HCT116 (cell line): ENCODE results near the gene SLC4A5. TPM values are rescaled to one million over a fixed set of nuclear protein-coding genes. Genes with fewer than 3 reads are reported as not detected.

ENCODE experiments used
- ATAC-seq: fragments of 200-7000 bp; cut with Tn5 transposase; 2 replicates; pipeline ENCODE4 v1.9.1; 2020; ENCODE audit warnings: mild to moderate bottlenecking, moderate library complexity
- BruUV-seq: library from RNA; stranded (reverse); fragments of 400-500 nt; replicated peaks from 2 replicates; lab custom pipeline; 2021; lab: Mats Ljungman, UMichigan
- CTCF ChIA-PET: fragments of 300-600 bp; sonication (Branson Sonifier 250); formaldehyde crosslinking; loops from one replicate; lab custom pipeline; 2021; ENCODE audit warnings: antibody characterized with exemption; lab: Charles Lee
- POLR2A ChIA-PET: fragments of 300-600, 350-600 bp; sonication (Branson Sonifier 250); formaldehyde crosslinking; loops from one replicate; lab custom pipeline; 2021; ENCODE audit warnings: antibody characterized with exemption; lab: Charles Lee
- RAD21 ChIA-PET, 2 experiments: fragments of 300-600 bp; sonication (Branson Sonifier 250); formaldehyde crosslinking; loops; one replicate each; lab custom pipeline; 2023; ENCODE audit warnings: low total read pairs in 2 of 2; ENCODE audit not compliant: uncharacterized antibody in 2 of 2, unreplicated experiment in 2 of 2, low non-redundant PET in 1 of 2; lab: Charles Lee
- DNase-seq: peaks from one replicate; pipeline ENCODE4 v3.0.0-alpha.2; 2010; ENCODE audit warnings: low read depth, low spot score
- H2AFZ ChIP-seq: fragments of 200-600 bp; shearing (Covaris generic), sonication (generic); 2 replicates; pipeline ENCODE4 v1.6.1; 2017; ENCODE audit warnings: low read depth, mixed run types, mixed read lengths, antibody characterized with exemption, low read length; ENCODE audit not compliant: poor library complexity, severe bottlenecking
- H3K27ac ChIP-seq: 2 replicates; pipeline ENCODE4 v1.5.1; 2012; ENCODE audit warnings: low read depth, low read length
- H3K27me3 ChIP-seq: fragments of 200-600 bp; sonication (generic); 2 replicates; pipeline ENCODE4 v1.6.1; 2016; ENCODE audit warnings: mixed run types, low read length, mixed read lengths; ENCODE audit not compliant: insufficient read depth
- H3K36me3 ChIP-seq, 2 experiments: fragments of 200-500 bp in 1 of 2; fragments of 200-600 bp in 1 of 2; sonication (Bioruptor generic) in 1 of 2; sonication (generic) in 1 of 2; 2 replicates each; pipeline versions ENCODE4 v1.5.1 to v1.6.1; 2014 to 2016; ENCODE audit warnings: low read length in 2 of 2, inconsistent platforms in 1 of 2, mixed read lengths in 1 of 2, mixed run types in 1 of 2; ENCODE audit not compliant: insufficient read depth in 2 of 2, control insufficient read depth in 1 of 2
- H3K4me1 ChIP-seq, 2 experiments: fragments of 200-600 bp in 1 of 2; sonication (generic) in 1 of 2; 2 replicates each; pipeline versions ENCODE4 v1.5.1 to v1.6.1; 2012 to 2017; ENCODE audit warnings: low read length in 2 of 2, inconsistent platforms in 1 of 2, mild to moderate bottlenecking in 1 of 2, mixed read lengths in 1 of 2, mixed run types in 1 of 2, moderate library complexity in 1 of 2; ENCODE audit not compliant: insufficient read depth in 2 of 2, control insufficient read depth in 1 of 2
- H3K4me2 ChIP-seq: fragments of 200-600 bp; sonication (generic); 2 replicates; pipeline ENCODE4 v1.6.1; 2017; ENCODE audit warnings: mixed run types, low read length, mixed read lengths
- H3K4me3 ChIP-seq, 2 experiments: fragments of 200-600 bp in 1 of 2; sonication (generic) in 1 of 2; replicated peaks in 1 of 2; 2 replicates each; pipeline ENCODE4 v1.5.1; 2011 to 2016; ENCODE audit warnings: low read length in 2 of 2, control low read depth in 1 of 2, low read depth in 1 of 2, mild to moderate bottlenecking in 1 of 2, mixed read lengths in 1 of 2, mixed run types in 1 of 2
- H3K79me2 ChIP-seq: fragments of 200-600 bp; sonication (generic); 2 replicates; pipeline ENCODE4 v1.6.1; 2017; ENCODE audit warnings: mild to moderate bottlenecking, mixed run types, low read length, moderate library complexity, mixed read lengths; ENCODE audit not compliant: insufficient read depth
- H3K9ac ChIP-seq: fragments of 200-600 bp; sonication (generic); 2 replicates; pipeline ENCODE4 v1.6.1; 2016; ENCODE audit warnings: low read length, mixed read lengths
- H3K9me2 ChIP-seq: fragments of 200-600 bp; sonication (generic), shearing (Covaris generic); 2 replicates; pipeline ENCODE4 v1.6.1; 2017; ENCODE audit warnings: mixed run types, mild to moderate bottlenecking, moderate library complexity; ENCODE audit not compliant: insufficient read depth
- H3K9me3 ChIP-seq, 2 experiments: fragments of 200-500 bp in 1 of 2; fragments of 200-600 bp in 1 of 2; sonication (Bioruptor generic) in 1 of 2; sonication (generic) in 1 of 2; 2 replicates each; pipeline ENCODE4 v1.6.1; 2014 to 2017; ENCODE audit warnings: low read length in 2 of 2, mixed read lengths in 2 of 2, inconsistent platforms in 1 of 2, low read depth in 1 of 2, mild to moderate bottlenecking in 1 of 2, mixed run types in 1 of 2, moderate library complexity in 1 of 2; ENCODE audit not compliant: control insufficient read depth in 1 of 2, insufficient read depth in 1 of 2
- H4K20me1 ChIP-seq: fragments of 200-600 bp; sonication (generic), shearing (Covaris generic); 2 replicates; pipeline ENCODE4 v1.6.1; 2017; ENCODE audit warnings: mixed run types, mild to moderate bottlenecking, moderate library complexity; ENCODE audit not compliant: insufficient read depth
- CBX3 ChIP-seq: IDR thresholded peaks from 2 replicates; pipeline ENCODE4 v1.6.1; 2012; ENCODE audit warnings: low read depth
- CEBPB ChIP-seq: IDR thresholded peaks from 2 replicates; pipeline ENCODE4 v1.6.1; 2012; ENCODE audit warnings: low read depth
- FOSL1 ChIP-seq: IDR thresholded peaks from 2 replicates; pipeline ENCODE4 v1.6.1; 2012; ENCODE audit warnings: low read depth
- JUND ChIP-seq: IDR thresholded peaks from 2 replicates; pipeline ENCODE4 v1.6.1; 2012
- POLR2AphosphoS5 ChIP-seq: IDR thresholded peaks from 2 replicates; pipeline ENCODE4 v1.6.1; 2011; ENCODE audit warnings: mild to moderate bottlenecking, low read depth, low read length, moderate library complexity
- SIN3A ChIP-seq: IDR thresholded peaks from 2 replicates; pipeline ENCODE4 v1.6.1; 2012; ENCODE audit warnings: low read depth
- SP1 ChIP-seq: IDR thresholded peaks from 2 replicates; pipeline ENCODE4 v1.6.1; 2012; ENCODE audit warnings: low read depth
- SRF ChIP-seq: IDR thresholded peaks from 2 replicates; pipeline ENCODE4 v1.6.1; 2012; ENCODE audit warnings: low read depth
- YY1 ChIP-seq: IDR thresholded peaks from 2 replicates; pipeline ENCODE4 v1.6.1; 2011; ENCODE audit warnings: low read length, low read depth, moderate library complexity, mild to moderate bottlenecking; ENCODE audit not compliant: insufficient replicate concordance; ENCODE audit errors: extremely low read depth
- ZFX ChIP-seq: fragments of 450-650 bp; IDR thresholded peaks from 2 replicates; pipeline ENCODE4 v1.6.1; 2017
- ZNF274 ChIP-seq: fragments of 200-500 bp; sonication (Bioruptor generic); IDR thresholded peaks from 2 replicates; pipeline ENCODE4 v1.6.1; 2014; ENCODE audit warnings: mild to moderate bottlenecking, low read depth, low read length, inconsistent platforms
- intact Hi-C: fragments of 100-400 bp; cut with micrococcal nuclease; formaldehyde crosslinking; loops from 2 replicates; pipeline ENCODE4 v1.10.0; 2022
- total RNA-seq: library from RNA; stranded (reverse); gene quantifications from one replicate; pipeline ENCODE4 v1.2.1, GENCODE V29; 2021; ENCODE audit not compliant: unreplicated experiment
- TF ChIP-seq, protein P1 (sequence below): IDR thresholded peaks from 2 replicates; pipeline ENCODE4 v1.6.1; 2011; ENCODE audit warnings: mild to moderate bottlenecking, low read length, moderate library complexity; ENCODE audit not compliant: insufficient replicate concordance; ENCODE audit errors: extremely low read depth
- TF ChIP-seq, protein P2 (sequence below): IDR thresholded peaks from 2 replicates; pipeline ENCODE4 v1.6.1; 2012; ENCODE audit warnings: low read depth

SLC4A5 gene
- total RNA-seq, 1 experiment from 2014 or later, result 0.91 TPM

DNA sequence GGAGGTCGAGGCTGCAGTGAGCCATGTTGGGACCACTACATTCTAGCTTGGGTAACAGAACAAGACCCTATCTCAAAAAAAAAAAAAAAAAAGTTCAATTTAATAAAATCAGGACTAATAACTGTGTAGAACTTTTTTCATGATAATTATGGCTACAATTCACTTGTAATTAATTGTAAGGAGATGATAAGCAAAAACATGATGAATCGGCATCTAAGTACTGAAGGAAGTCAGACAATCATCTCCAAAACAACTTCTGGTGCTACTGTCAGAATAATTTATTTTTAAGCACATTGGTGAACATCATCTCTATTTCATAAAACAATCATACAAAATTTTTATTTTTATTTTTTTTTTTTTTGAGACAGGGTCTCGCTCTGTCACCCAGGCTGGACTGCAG lies 154.5 kb downstream of the SLC4A5 start:
- TF ChIP-seq JUND, result no peak
- TF ChIP-seq SRF, result no peak
- TF ChIP-seq FOSL1, result no peak
- no peak for TF ChIP-seq YY1
- TF ChIP-seq CBX3, result no peak
- TF ChIP-seq ZFX, result no peak
- TF ChIP-seq SIN3A, result no peak
- H3K27me3 ChIP-seq, result no peaks in the 10 kb centered on the region
- no peaks in the 10 kb centered on the region for H3K79me2 ChIP-seq
- RAD21 ChIA-PET, result no interaction called here
- H3K4me2 ChIP-seq, result peak overlapping the region; percentile 60
- no peaks in the 10 kb centered on the region for H3K9me2 ChIP-seq
- H4K20me1 ChIP-seq, result no peaks in the 10 kb centered on the region
- DNase-seq (no peak), ATAC-seq (no peak)
- no peak overlapping the region for H3K9ac ChIP-seq
- peak overlapping the region; percentile 4 for H3K27ac ChIP-seq
- POLR2A ChIA-PET, result interaction anchor here (1.0 to 1.4 kb wide), 3 partner anchors 10 kb away, joined by 3 to 5 read pairs (median 4); partner anchors contain the start of genes MOB1A and MTHFD2
- no peaks in the 10 kb centered on the region for H3K9me3 ChIP-seq
- intact Hi-C loops, result no loop called here
- BruUV-seq, result no TSS peak
- H3K36me3 ChIP-seq, result no peaks in the 10 kb centered on the region
- H3K4me1 ChIP-seq, result peaks cover 12 to 14% of the 10 kb centered on the region in 2 experiments
- CTCF ChIA-PET, result interaction anchor here (1.6 kb wide), 1 partner anchor 10 kb away, joined by 6 read pairs; the partner anchor contains the start of gene MOB1A
- peak overlapping the region; percentile 73 for H2AFZ ChIP-seq
- H3K4me3 ChIP-seq, result no peak overlapping the region

DNA sequence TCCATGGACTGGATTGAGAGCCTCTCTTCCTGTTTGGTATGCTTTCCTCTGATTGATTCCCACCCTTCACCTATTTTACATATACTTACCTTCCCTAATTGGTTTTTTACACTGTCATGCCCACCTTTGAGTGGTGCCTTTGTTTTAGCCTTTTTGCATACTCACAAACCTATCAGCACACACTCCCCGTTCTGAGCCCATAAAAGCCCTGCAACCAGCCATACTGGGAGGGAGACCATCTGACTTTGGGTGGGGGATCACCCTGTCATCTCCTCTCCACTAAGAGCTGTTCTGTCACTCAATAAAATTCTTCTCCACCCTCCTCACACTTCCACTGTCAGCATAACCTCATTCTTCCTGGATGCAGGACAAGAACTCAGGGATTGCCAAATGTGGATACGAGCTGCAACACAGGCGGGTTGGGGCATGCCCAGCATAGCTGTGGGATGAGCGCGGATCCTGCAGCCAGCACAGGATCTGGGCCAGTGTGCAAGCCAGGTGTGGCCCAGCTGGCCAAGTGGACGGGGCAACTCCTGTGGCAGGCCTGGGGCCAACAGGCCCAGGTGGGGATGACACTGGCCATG lies 155.1 kb downstream of the SLC4A5 start:
- ATAC-seq, result peak; percentile 89
- RAD21 ChIA-PET, result no interaction called here
- no TSS peak for BruUV-seq
- Histone ChIP-seq H3K4me1 (peaks cover 12 to 14% of the 10 kb centered on the region in 2 experiments), H3K79me2 (no peaks in the 10 kb centered on the region), H4K20me1 (no peaks in the 10 kb centered on the region), H3K27ac (peak overlapping the region; percentile 4), H3K36me3 (no peaks in the 10 kb centered on the region), H3K4me3 (peak overlapping the region in 1 of 2 experiments; percentile 24; a peak in 1 of 4 replicates), H3K27me3 (no peaks in the 10 kb centered on the region), H3K4me2 (peak overlapping the region; percentile 60), H3K9ac (0 out of 2 replicates have a peak overlapping the region, but pooled peaks have one; percentile 21), H3K9me3 (no peaks in the 10 kb centered on the region), H2AFZ (peak overlapping the region; percentile 73), H3K9me2 (no peaks in the 10 kb centered on the region)
- DNase-seq, result peak; percentile 22
- POLR2A ChIA-PET, result interaction anchor here (1.0 to 1.4 kb wide), 2 partner anchors 9 to 10 kb away, joined by 3 to 5 read pairs; partner anchors contain the start of genes MOB1A and MTHFD2
- intact Hi-C loops, result no loop called here
- CTCF ChIA-PET, result interaction anchor here (1.6 kb wide), 1 partner anchor 9 kb away, joined by 6 read pairs; the partner anchor contains the start of gene MOB1A
- TF ChIP-seq SRF, result peak; percentile 80
- TF ChIP-seq ZNF274, result no peak
- TF ChIP-seq CBX3, result peak; percentile 51; the same call in 1 of the 2 replicates
- TF ChIP-seq POLR2AphosphoS5, result no peak
- TF ChIP-seq, protein P1, sequence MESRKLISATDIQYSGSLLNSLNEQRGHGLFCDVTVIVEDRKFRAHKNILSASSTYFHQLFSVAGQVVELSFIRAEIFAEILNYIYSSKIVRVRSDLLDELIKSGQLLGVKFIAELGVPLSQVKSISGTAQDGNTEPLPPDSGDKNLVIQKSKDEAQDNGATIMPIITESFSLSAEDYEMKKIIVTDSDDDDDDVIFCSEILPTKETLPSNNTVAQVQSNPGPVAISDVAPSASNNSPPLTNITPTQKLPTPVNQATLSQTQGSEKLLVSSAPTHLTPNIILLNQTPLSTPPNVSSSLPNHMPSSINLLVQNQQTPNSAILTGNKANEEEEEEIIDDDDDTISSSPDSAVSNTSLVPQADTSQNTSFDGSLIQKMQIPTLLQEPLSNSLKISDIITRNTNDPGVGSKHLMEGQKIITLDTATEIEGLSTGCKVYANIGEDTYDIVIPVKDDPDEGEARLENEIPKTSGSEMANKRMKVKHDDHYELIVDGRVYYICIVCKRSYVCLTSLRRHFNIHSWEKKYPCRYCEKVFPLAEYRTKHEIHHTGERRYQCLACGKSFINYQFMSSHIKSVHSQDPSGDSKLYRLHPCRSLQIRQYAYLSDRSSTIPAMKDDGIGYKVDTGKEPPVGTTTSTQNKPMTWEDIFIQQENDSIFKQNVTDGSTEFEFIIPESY, result no peak
- TF ChIP-seq YY1, result no peak
- TF ChIP-seq CEBPB, result no peak
- TF ChIP-seq, protein P2, sequence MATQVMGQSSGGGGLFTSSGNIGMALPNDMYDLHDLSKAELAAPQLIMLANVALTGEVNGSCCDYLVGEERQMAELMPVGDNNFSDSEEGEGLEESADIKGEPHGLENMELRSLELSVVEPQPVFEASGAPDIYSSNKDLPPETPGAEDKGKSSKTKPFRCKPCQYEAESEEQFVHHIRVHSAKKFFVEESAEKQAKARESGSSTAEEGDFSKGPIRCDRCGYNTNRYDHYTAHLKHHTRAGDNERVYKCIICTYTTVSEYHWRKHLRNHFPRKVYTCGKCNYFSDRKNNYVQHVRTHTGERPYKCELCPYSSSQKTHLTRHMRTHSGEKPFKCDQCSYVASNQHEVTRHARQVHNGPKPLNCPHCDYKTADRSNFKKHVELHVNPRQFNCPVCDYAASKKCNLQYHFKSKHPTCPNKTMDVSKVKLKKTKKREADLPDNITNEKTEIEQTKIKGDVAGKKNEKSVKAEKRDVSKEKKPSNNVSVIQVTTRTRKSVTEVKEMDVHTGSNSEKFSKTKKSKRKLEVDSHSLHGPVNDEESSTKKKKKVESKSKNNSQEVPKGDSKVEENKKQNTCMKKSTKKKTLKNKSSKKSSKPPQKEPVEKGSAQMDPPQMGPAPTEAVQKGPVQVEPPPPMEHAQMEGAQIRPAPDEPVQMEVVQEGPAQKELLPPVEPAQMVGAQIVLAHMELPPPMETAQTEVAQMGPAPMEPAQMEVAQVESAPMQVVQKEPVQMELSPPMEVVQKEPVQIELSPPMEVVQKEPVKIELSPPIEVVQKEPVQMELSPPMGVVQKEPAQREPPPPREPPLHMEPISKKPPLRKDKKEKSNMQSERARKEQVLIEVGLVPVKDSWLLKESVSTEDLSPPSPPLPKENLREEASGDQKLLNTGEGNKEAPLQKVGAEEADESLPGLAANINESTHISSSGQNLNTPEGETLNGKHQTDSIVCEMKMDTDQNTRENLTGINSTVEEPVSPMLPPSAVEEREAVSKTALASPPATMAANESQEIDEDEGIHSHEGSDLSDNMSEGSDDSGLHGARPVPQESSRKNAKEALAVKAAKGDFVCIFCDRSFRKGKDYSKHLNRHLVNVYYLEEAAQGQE, result no peak
- TF ChIP-seq SP1, result peak; percentile 39
- no peak for TF ChIP-seq SIN3A
- no peak for TF ChIP-seq FOSL1
